Uterus (tissue), 2 donors: Measurements from ENCODE around the gene SGK1.

Source experiments
- CTCF ChIP-seq, 4 experiments: fragments of 200-600 bp in 2 of 4; fragments of 450-650 bp in 2 of 4; sonication (generic) in 2 of 4; IDR thresholded peaks; one replicate each; pipeline ENCODE4 v1.5.1; 2016 to 2019; ENCODE audit warnings: antibody characterized with exemption in 4 of 4, mild to moderate bottlenecking in 2 of 4, moderate library complexity in 1 of 4
- POLR2A ChIP-seq, 2 donors: fragments of 450-650 bp; IDR thresholded peaks; one replicate each; pipeline ENCODE4 v1.6.1; 2016; ENCODE audit warnings: antibody characterized with exemption in 2 of 2, mild to moderate bottlenecking in 1 of 2, moderate library complexity in 1 of 2

- TF ChIP-seq CTCF (IDR thresholded peaks at IDR 0.05) (no peak), POLR2A (IDR thresholded peaks at IDR 0.05) (no peak)
Measured at GRCh38 chr6:134356405-134356804, 38.5 kb upstream of the SGK1 start.
